Measurements from ENCODE around the gene PRKCQ. TPM values are rescaled to one million over a fixed set of nuclear protein-coding genes. Genes with fewer than 3 reads are reported as not detected.

PRKCQ gene
- total and polyA plus RNA-seq, 2 of the 8 experiments (the other 6 are each of a cell fraction or from before 2014, with no cell fraction given), result 9.1 to 22.6 TPM

GRCh38 chr10:6408799-6409198 lies 171.3 kb downstream of the PRKCQ start:
- H3K18ac ChIP-seq (ENCODE audit: extremely low read depth, low read length), result no peak overlapping the region
- no peak overlapping the region for H3K4me2 ChIP-seq (ENCODE audit: insufficient read depth in 1 of 2, low read depth in 2 of 2, low read length in 2 of 2)
- H2BK120ac ChIP-seq (replicated peaks; ENCODE audit: low read depth, low read length), result no peak overlapping the region
- H2AFZ ChIP-seq (ENCODE audit: low read length), result no peak overlapping the region
- TF ChIP-seq TAF1 (IDR thresholded peaks at IDR 0.05; ENCODE audit: low read depth, low read length), result no peak
- TF ChIP-seq CHD2 (IDR thresholded peaks at IDR 0.05; ENCODE audit: low read length), result no peak
- TF ChIP-seq CEBPB (IDR thresholded peaks at IDR 0.05; ENCODE audit: low read depth, low read length), result no peak
- no peak for TF ChIP-seq NRF1 (IDR thresholded peaks at IDR 0.05; ENCODE audit: low read depth, low read length)
- no peak for TF ChIP-seq KDM1A (IDR thresholded peaks at IDR 0.05; ENCODE audit: borderline replicate concordance, low read length)
- no peak for TF ChIP-seq JUND (IDR thresholded peaks at IDR 0.05; ENCODE audit: low read length)
- TF ChIP-seq POLR2A (IDR thresholded peaks at IDR 0.05; ENCODE audit: control extremely low read depth in 1 of 2, low read depth in 2 of 2, low read length in 2 of 2), result no peak
- no peak for TF ChIP-seq SIX5 (IDR thresholded peaks at IDR 0.05; ENCODE audit: low read depth, low read length)
- no peak for TF ChIP-seq CTBP2 (IDR thresholded peaks at IDR 0.05; ENCODE audit: borderline replicate concordance, insufficient read depth, insufficient read length, low read length)
- TF ChIP-seq TEAD4 (IDR thresholded peaks at IDR 0.05; ENCODE audit: low read depth, low read length), result no peak
- no peak for TF ChIP-seq RXRA (IDR thresholded peaks at IDR 0.05; ENCODE audit: insufficient read depth, low read depth, low read length)
- no peak for TF ChIP-seq ATF3 (IDR thresholded peaks at IDR 0.05; ENCODE audit: insufficient read depth, low read depth, low read length)
- H3K79me2 ChIP-seq (ENCODE audit: control insufficient read depth in 1 of 2, insufficient read depth in 2 of 2, low read length in 2 of 2), result no peaks in the 10 kb centered on the region; a peak in 1 of 4 replicates
- H4K91ac ChIP-seq (replicated peaks; ENCODE audit: insufficient read length, low read length), result no peak overlapping the region
- no peaks in the 10 kb centered on the region for H3K9me3 ChIP-seq (ENCODE audit: insufficient read depth in 2 of 2, low read depth in 1 of 2, low read length in 1 of 2)
- H3K4me3 ChIP-seq (ENCODE audit: extremely low read depth in 1 of 4, insufficient read depth in 2 of 4, low read depth in 3 of 4, low read length in 4 of 4), result no peak overlapping the region
- H3K79me1 ChIP-seq (ENCODE audit: low read depth, low read length), result no peaks in the 10 kb centered on the region
- no peak overlapping the region for H3K14ac ChIP-seq (ENCODE audit: insufficient read length)
- no peak overlapping the region for H3K4ac ChIP-seq (replicated peaks; ENCODE audit: insufficient read length, low read depth, low read length)
- WGBS, 2 experiments (ENCODE audit: extremely low coverage in 1 of 2, insufficient coverage in 1 of 2, insufficient read length in 1 of 2, insufficient replicate concordance in 2 of 2, low coverage in 1 of 2, low lambda C conversion rate in 2 of 2, missing lambda C conversion rate in 1 of 2), result 86% methylated on average over 3 of the region's 3 CpGs; no CpG with 5 or more reads in 1 of the 2 experiments
- DNase-seq (ENCODE audit: low read depth in 1 of 2, low spot score in 2 of 2) (no peak), FAIRE-seq (no peak)
- no peak overlapping the region for H3K9ac ChIP-seq (replicated peaks in 1 of 4; ENCODE audit: extremely low read depth in 1 of 4, low read depth in 3 of 4, low read length in 3 of 4)
- H3K27ac ChIP-seq (ENCODE audit: low read depth, low read length), result no peak overlapping the region
- H2BK15ac ChIP-seq (ENCODE audit: low read length), result no peak overlapping the region
- no peak overlapping the region for H2BK12ac ChIP-seq (ENCODE audit: low read depth, low read length)
- H2AK5ac ChIP-seq (ENCODE audit: low read depth, low read length), result no peak overlapping the region
- H3K4me1 ChIP-seq (replicated peaks in 1 of 4; ENCODE audit: control insufficient read depth in 3 of 4, insufficient read depth in 4 of 4, low read length in 3 of 4), result peaks cover 0 to 3% (median 0%) of the 10 kb centered on the region in 4 experiments; a peak in 1 of 7 replicates
- H3K56ac ChIP-seq (replicated peaks; ENCODE audit: insufficient read length, low read depth, low read length), result no peak overlapping the region
- no peak overlapping the region for H3K23ac ChIP-seq (ENCODE audit: insufficient read length)
- no peak overlapping the region for H2BK20ac ChIP-seq (ENCODE audit: low read length)
- POLR2A ChIA-PET (ENCODE audit: partially characterized antibody), result interaction anchor here (1.6 kb wide), 1 partner anchor 10 kb away, joined by 6 read pairs; no protein-coding TSS in a partner anchor
- H2BK5ac ChIP-seq (ENCODE audit: low read depth, low read length), result no peak overlapping the region
- peaks cover 3% of the 10 kb centered on the region; the same call in 1 of the 2 replicates for H3K23me2 ChIP-seq (ENCODE audit: low read depth, low read length)
- no peaks in the 10 kb centered on the region for H3K36me3 ChIP-seq (ENCODE audit: control insufficient read depth in 2 of 4, insufficient read depth in 4 of 4, low read length in 3 of 4)
- H4K5ac ChIP-seq (ENCODE audit: insufficient read length, low read depth, low read length), result no peak overlapping the region
- H4K8ac ChIP-seq (ENCODE audit: extremely low read depth, insufficient read depth, low read length), result no peak overlapping the region
- H4K20me1 ChIP-seq (replicated peaks in 1 of 2; ENCODE audit: control insufficient read depth in 1 of 2, insufficient read depth in 2 of 2, low read length in 2 of 2), result no peaks in the 10 kb centered on the region
- H3K27me3 ChIP-seq (replicated peaks in 1 of 4; ENCODE audit: control insufficient read depth in 3 of 4, extremely low read depth in 1 of 4, insufficient read depth in 3 of 4, low read length in 3 of 4), result no peaks in the 10 kb centered on the region
- CTCF ChIA-PET (ENCODE audit: partially characterized antibody), result interaction anchor here (0.7 to 3.8 kb wide), 9 partner anchors 8 to 270 kb away, joined by 3 to 15 read pairs (median 4); partner anchors contain the start of gene PFKFB3
